H9 (cell line): Measurements from ENCODE around the gene GNMT. TPM values are rescaled to one million over a fixed set of nuclear protein-coding genes. Genes with fewer than 3 reads are reported as not detected.

Experiments
- DNase-seq: peaks from one replicate; pipeline ENCODE4 v3.0.0-alpha.2; 2017
- H2AFZ ChIP-seq: one replicate; pipeline ENCODE4 v1.6.1; 2013; ENCODE audit warnings: mild to moderate bottlenecking, low read length, control low read depth, moderate library complexity
- H2AK5ac ChIP-seq: 2 replicates; pipeline ENCODE4 v1.6.1; 2013; ENCODE audit warnings: low read length, control low read depth, mixed read lengths; ENCODE audit not compliant: insufficient read length
- H2BK120ac ChIP-seq: one replicate; pipeline ENCODE4 v1.6.1; 2013; ENCODE audit warnings: low read depth, mild to moderate bottlenecking, low read length, control low read depth, inconsistent platforms; ENCODE audit not compliant: poor library complexity, severe bottlenecking
- H2BK12ac ChIP-seq: 2 replicates; pipeline ENCODE4 v1.6.1; 2013; ENCODE audit warnings: low read length, control low read depth, mixed read lengths, low read depth; ENCODE audit not compliant: insufficient read length
- H2BK15ac ChIP-seq: 2 replicates; pipeline ENCODE4 v1.6.1; 2013; ENCODE audit warnings: low read depth, low read length, control low read depth
- H2BK20ac ChIP-seq: one replicate; pipeline ENCODE4 v1.6.1; 2013; ENCODE audit warnings: low read depth, mild to moderate bottlenecking, low read length, control low read depth, inconsistent platforms; ENCODE audit not compliant: poor library complexity, severe bottlenecking
- H2BK5ac ChIP-seq: 2 replicates; pipeline ENCODE4 v1.6.1; 2013; ENCODE audit warnings: low read length, control low read depth, mixed read lengths; ENCODE audit not compliant: insufficient read length
- H3K14ac ChIP-seq: 2 replicates; pipeline ENCODE4 v1.6.1; 2013; ENCODE audit warnings: low read length, control low read depth; ENCODE audit not compliant: insufficient read depth
- H3K18ac ChIP-seq: 2 replicates; pipeline ENCODE4 v1.6.1; 2013; ENCODE audit warnings: low read depth, mild to moderate bottlenecking, mixed read lengths, low read length, control low read depth; ENCODE audit not compliant: insufficient read length
- H3K23ac ChIP-seq: 2 replicates; pipeline ENCODE4 v1.6.1; 2013; ENCODE audit warnings: low read length, control low read depth, mixed read lengths, low read depth; ENCODE audit not compliant: insufficient read length
- H3K23me2 ChIP-seq: 2 replicates; pipeline ENCODE4 v1.6.1; 2013; ENCODE audit warnings: low read depth, mild to moderate bottlenecking, mixed read lengths, low read length, control low read depth; ENCODE audit not compliant: insufficient read length, poor library complexity, severe bottlenecking
- H3K27ac ChIP-seq: 2 replicates; pipeline ENCODE4 v1.5.1; 2013; ENCODE audit warnings: low read length, control low read depth, mixed read lengths, low read depth; ENCODE audit not compliant: insufficient read length
- H3K27me3 ChIP-seq: 2 replicates; pipeline ENCODE4 v1.6.1; 2013; ENCODE audit warnings: low read length, control low read depth, inconsistent platforms; ENCODE audit not compliant: insufficient read depth
- H3K4ac ChIP-seq: 2 replicates; pipeline ENCODE4 v1.6.1; 2013; ENCODE audit warnings: low read depth, mild to moderate bottlenecking, control low read depth, inconsistent platforms, low read length, moderate library complexity
- H3K4me1 ChIP-seq: 2 replicates; pipeline ENCODE4 v1.6.1; 2013; ENCODE audit warnings: low read length, control low read depth, inconsistent platforms; ENCODE audit not compliant: insufficient read depth
- H3K4me2 ChIP-seq: 2 replicates; pipeline ENCODE4 v1.6.1; 2013; ENCODE audit warnings: low read length, control low read depth, mixed read lengths; ENCODE audit not compliant: insufficient read length, insufficient read depth
- H3K56ac ChIP-seq: 2 replicates; pipeline ENCODE4 v1.6.1; 2013; ENCODE audit warnings: low read depth, mild to moderate bottlenecking, mixed read lengths, low read length, control low read depth; ENCODE audit not compliant: insufficient read length
- H3K79me1 ChIP-seq: 2 replicates; pipeline ENCODE4 v1.6.1; 2013; ENCODE audit warnings: low read depth, mild to moderate bottlenecking, moderate library complexity, low read length, control low read depth, inconsistent platforms; ENCODE audit not compliant: insufficient read depth, poor library complexity, severe bottlenecking
- H3K79me2 ChIP-seq: 2 replicates; pipeline ENCODE4 v1.6.1; 2013; ENCODE audit warnings: low read length, control low read depth, inconsistent platforms; ENCODE audit not compliant: insufficient read depth
- H3K9ac ChIP-seq: 2 replicates; pipeline ENCODE4 v1.6.1; 2013; ENCODE audit warnings: low read length, control low read depth, mixed read lengths; ENCODE audit not compliant: insufficient read length; ENCODE audit errors: extremely low read depth
- H3K9me3 ChIP-seq: one replicate; pipeline ENCODE4 v1.6.1; 2013; ENCODE audit warnings: low read depth, low read length, inconsistent platforms; ENCODE audit not compliant: control insufficient read depth
- H3T11ph ChIP-seq: one replicate; pipeline ENCODE4 v1.6.1; 2013; ENCODE audit warnings: mild to moderate bottlenecking, low read length, control low read depth, inconsistent platforms
- H4K20me1 ChIP-seq: one replicate; pipeline ENCODE4 v1.6.1; 2013; ENCODE audit not compliant: control insufficient read depth, insufficient read length, insufficient read depth
- H4K5ac ChIP-seq: 2 replicates; pipeline ENCODE4 v1.6.1; 2013; ENCODE audit warnings: low read depth, mild to moderate bottlenecking, mixed read lengths, low read length, control low read depth; ENCODE audit not compliant: insufficient read length
- H4K8ac ChIP-seq: replicated peaks from 2 replicates; pipeline ENCODE4 v1.6.1; 2013; ENCODE audit warnings: low read length, control low read depth, mixed read lengths, low read depth; ENCODE audit not compliant: insufficient read length
- H4K91ac ChIP-seq: 2 replicates; pipeline ENCODE4 v1.6.1; 2013; ENCODE audit warnings: low read depth, mild to moderate bottlenecking, moderate library complexity, mixed read lengths, low read length, control low read depth; ENCODE audit not compliant: insufficient read length
- H3K27ac Mint-ChIP-seq, 3 experiments: 2 replicates in 2 of 3; 3 replicates in 1 of 3; pipeline ENCODE4 v1.8.0; 2020 to 2021; ENCODE audit warnings: mixed read lengths in 3 of 3, mild to moderate bottlenecking in 1 of 3, moderate library complexity in 1 of 3
- H3K27me3 Mint-ChIP-seq: 2 replicates; pipeline ENCODE4 v1.8.0; 2021; ENCODE audit warnings: low read depth, mild to moderate bottlenecking, moderate library complexity, mixed read lengths
- H3K36me3 Mint-ChIP-seq, 3 experiments: 2 replicates in 2 of 3; 3 replicates in 1 of 3; pipeline ENCODE4 v1.8.0; 2020 to 2021; ENCODE audit warnings: low read depth in 3 of 3, mixed read lengths in 3 of 3; ENCODE audit not compliant: insufficient read depth in 1 of 3
- H3K4me1 Mint-ChIP-seq, 2 experiments: 2 replicates each; pipeline ENCODE4 v1.8.0; 2020; ENCODE audit warnings: mixed read lengths in 2 of 2
- H3K4me3 Mint-ChIP-seq, 2 experiments: 2 replicates in 1 of 2; 3 replicates in 1 of 2; pipeline ENCODE4 v1.8.0; 2020 to 2021; ENCODE audit warnings: mild to moderate bottlenecking in 2 of 2, mixed read lengths in 2 of 2, moderate library complexity in 1 of 2
- H3K9me3 Mint-ChIP-seq, 2 experiments: 2 replicates in 1 of 2; 3 replicates in 1 of 2; pipeline ENCODE4 v1.8.0; 2020; ENCODE audit warnings: mild to moderate bottlenecking in 2 of 2, mixed read lengths in 2 of 2, moderate library complexity in 1 of 2
- WGBS: extraction: QIAGEN DNeasy Blood & Tissue Kit; methylation state at CpG from one replicate; pipeline ENCODE4 v1.1.7; 2013; ENCODE audit warnings: missing lambda C conversion rate, low lambda C conversion rate, mixed read lengths; ENCODE audit not compliant: insufficient read length; ENCODE audit errors: extremely low coverage; 5-methylcytosine and 5-hydroxymethylcytosine counted together
- total RNA-seq: library from RNA; stranded (reverse); gene quantifications from 2 replicates; pipeline ENCODE4 v1.2.1, GENCODE V29; 2021
- TF ChIP-seq, protein P1 (sequence below): fragments of 200-600 bp; sonication (generic); conservative IDR thresholded peaks from 3 replicates; pipeline ENCODE4 v1.8.0; 2021; ENCODE audit warnings: antibody characterized with exemption, mild to moderate bottlenecking

Gene GNMT
- total RNA-seq, 1 experiment from 2014 or later: 1.1 TPM

DNA sequence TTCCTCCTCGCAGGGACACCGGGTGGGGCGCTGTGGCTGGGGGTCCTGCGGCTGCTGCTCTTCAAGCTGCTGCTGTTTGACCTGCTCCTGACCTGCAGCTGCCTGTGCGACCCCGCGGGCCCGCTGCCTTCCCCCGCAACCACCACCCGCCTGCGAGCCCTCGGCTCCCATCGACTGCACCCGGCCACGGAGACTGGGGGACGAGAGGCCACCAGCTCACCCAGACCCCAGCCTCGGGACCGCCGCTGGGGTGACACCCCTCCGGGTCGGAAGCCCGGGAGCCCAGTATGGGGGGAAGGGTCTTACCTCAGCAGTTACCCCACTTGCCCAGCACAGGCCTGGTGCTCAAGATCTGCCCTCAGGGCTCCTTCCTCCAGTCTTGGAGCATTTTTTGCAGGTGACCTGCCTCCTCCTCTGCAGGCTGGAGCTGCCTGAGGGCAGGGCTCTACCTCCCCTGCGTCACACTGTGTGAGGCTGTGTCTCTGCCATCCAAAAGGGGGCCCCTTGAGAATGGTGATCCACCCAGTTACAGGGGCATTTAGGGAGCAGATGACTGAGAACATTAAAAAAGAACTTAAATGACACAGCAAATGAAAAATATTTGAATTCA, 35.2 kb upstream of the GNMT start:
- Mint-ChIP-seq H3K4me3 (no peak overlapping the region; a peak in 1 of 5 replicates), H3K9me3 (no peaks in the 10 kb centered on the region), H3K27ac (no peak overlapping the region; a peak in 2 of 7 replicates), H3K36me3 (peaks cover 0 to 4% (median 2%) of the 10 kb centered on the region in 3 experiments; a peak in 3 of 7 replicates), H3K4me1 (peaks cover 9 to 12% of the 10 kb centered on the region in 2 experiments), H3K27me3 (no peaks in the 10 kb centered on the region; the same call in 1 of the 2 replicates)
- no peak overlapping the region for H3K56ac ChIP-seq
- no peak overlapping the region for H2AK5ac ChIP-seq
- peaks cover 14% of the 10 kb centered on the region for H3K23me2 ChIP-seq
- no peak overlapping the region for H4K8ac ChIP-seq
- no peak overlapping the region for H2BK5ac ChIP-seq
- H3K4me2 ChIP-seq: no peak overlapping the region
- H2AFZ ChIP-seq: no peak overlapping the region
- H4K5ac ChIP-seq: no peak overlapping the region
- no peak overlapping the region for H2BK20ac ChIP-seq
- H3K27ac ChIP-seq: no peak overlapping the region
- H3K23ac ChIP-seq: no peak overlapping the region
- no peaks in the 10 kb centered on the region for H3K79me2 ChIP-seq
- no peaks in the 10 kb centered on the region for H3K79me1 ChIP-seq
- no peak overlapping the region for H2BK15ac ChIP-seq
- no peak overlapping the region for H3T11ph ChIP-seq
- no peak overlapping the region for H3K4ac ChIP-seq
- H4K20me1 ChIP-seq: no peaks in the 10 kb centered on the region
- no peak overlapping the region for H4K91ac ChIP-seq
- no peak overlapping the region for H3K18ac ChIP-seq
- H3K4me1 ChIP-seq: no peaks in the 10 kb centered on the region
- DNase-seq: peak; percentile 73
- WGBS: no CpG with 5 or more reads among the region's 23 CpGs
- no peaks in the 10 kb centered on the region for H3K27me3 ChIP-seq
- TF ChIP-seq, protein P1, sequence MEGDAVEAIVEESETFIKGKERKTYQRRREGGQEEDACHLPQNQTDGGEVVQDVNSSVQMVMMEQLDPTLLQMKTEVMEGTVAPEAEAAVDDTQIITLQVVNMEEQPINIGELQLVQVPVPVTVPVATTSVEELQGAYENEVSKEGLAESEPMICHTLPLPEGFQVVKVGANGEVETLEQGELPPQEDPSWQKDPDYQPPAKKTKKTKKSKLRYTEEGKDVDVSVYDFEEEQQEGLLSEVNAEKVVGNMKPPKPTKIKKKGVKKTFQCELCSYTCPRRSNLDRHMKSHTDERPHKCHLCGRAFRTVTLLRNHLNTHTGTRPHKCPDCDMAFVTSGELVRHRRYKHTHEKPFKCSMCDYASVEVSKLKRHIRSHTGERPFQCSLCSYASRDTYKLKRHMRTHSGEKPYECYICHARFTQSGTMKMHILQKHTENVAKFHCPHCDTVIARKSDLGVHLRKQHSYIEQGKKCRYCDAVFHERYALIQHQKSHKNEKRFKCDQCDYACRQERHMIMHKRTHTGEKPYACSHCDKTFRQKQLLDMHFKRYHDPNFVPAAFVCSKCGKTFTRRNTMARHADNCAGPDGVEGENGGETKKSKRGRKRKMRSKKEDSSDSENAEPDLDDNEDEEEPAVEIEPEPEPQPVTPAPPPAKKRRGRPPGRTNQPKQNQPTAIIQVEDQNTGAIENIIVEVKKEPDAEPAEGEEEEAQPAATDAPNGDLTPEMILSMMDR: no peak
- H3K9ac ChIP-seq: no peak overlapping the region
- H2BK120ac ChIP-seq: no peak overlapping the region
- no peaks in the 10 kb centered on the region for H3K9me3 ChIP-seq
- no peak overlapping the region; the same call in 1 of the 2 replicates for H3K14ac ChIP-seq
- H2BK12ac ChIP-seq: no peak overlapping the region
